Hindlimb muscle (tissue), 1 donor: ENCODE measurements around the gene ZSWIM8. TPM values are rescaled to one million over a fixed set of nuclear protein-coding genes. Genes with fewer than 3 reads are reported as not detected.
A peak's percentile ranks its signal among the peaks of the same experiment; 100 is the strongest.

Experiments
- DNase-seq: peaks from one replicate; pipeline ENCODE4 v3.0.0-alpha.2; 2013
- polyA plus RNA-seq: library from polyadenylated mRNA; unstranded; fragments of 120-200 nt; gene quantifications from one replicate; pipeline ENCODE4 v1.2.1, GENCODE V29; 2013; ENCODE audit not compliant: insufficient read length

Gene ZSWIM8
- polyA plus RNA-seq, 1 donor, result 80.1 TPM

DNA sequence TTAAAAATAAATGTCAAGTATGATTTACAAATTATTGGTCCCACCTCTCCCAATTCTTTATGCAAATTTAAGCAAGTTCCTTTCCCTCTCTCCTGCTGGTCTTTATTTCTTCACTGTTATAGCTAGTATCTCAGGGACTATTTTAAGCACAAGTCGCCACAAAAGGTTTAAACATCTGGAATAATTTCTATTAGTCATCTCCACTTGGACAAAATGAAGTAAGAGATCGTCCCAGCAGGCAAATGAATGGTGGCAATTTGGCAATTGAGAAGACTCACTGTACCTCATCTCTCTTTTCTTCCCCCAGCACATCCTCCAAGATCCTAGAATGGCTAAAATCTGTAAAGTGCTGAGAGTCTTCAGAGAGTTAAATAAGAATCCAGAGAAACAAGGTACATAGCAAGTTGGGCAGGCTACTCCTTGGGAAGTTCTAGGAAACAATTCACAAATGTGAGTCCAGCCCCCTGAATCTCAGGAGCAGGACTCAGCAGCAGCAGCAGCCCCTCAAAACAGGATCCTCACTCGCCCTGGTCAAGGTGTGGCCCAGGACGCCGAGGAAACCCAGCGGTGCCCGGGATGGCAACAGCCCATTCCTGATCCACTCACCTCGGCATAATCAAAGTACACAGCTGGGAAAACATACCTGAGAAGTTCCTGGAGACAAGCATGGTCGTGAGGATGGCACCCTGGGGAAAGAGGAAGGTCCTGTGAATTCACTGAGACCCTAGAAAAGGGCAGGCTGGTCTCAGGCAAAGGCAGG, 56.3 kb downstream of the ZSWIM8 start:
- DNase-seq, result no peak

DNA sequence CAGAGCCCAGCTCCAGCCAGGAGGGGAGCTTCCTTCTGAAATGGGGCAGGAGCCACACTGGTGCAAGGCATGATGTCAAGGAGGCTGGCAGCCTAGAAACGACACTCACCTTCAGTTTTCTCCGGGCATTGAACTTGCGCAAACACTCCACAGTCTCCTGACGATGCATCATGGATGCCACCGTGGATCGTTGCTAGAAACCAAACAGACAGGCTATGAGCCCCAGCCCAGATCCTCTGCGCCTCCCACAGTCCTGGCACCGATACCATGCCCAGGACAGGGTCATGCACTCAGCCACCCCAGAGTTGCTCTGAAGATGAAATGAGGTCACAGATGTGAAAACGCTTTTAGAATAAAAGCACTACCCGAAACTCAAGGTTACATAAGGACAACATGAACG, 56.9 kb downstream of the ZSWIM8 start:
- no peak for DNase-seq

DNA sequence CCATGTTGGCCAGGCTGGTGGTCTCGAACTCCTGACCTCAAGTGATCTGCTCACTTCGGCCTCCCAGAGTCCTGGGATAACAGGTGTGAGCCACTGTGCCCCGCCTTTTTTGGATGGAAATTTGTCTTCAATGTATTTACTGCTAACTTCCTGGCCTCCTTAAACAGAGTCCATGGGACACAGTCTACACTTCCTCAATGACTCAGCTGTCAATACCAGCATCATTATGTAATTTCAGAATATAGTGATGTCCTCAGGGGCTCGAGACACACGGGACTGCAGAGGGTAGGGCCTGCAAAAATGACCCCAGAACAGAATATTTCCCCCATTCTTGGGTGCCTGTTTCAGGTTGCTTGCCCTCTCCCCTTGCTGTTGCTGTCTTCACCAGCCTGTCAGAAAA, 57.9 kb downstream of the ZSWIM8 start:
- no peak for DNase-seq

DNA sequence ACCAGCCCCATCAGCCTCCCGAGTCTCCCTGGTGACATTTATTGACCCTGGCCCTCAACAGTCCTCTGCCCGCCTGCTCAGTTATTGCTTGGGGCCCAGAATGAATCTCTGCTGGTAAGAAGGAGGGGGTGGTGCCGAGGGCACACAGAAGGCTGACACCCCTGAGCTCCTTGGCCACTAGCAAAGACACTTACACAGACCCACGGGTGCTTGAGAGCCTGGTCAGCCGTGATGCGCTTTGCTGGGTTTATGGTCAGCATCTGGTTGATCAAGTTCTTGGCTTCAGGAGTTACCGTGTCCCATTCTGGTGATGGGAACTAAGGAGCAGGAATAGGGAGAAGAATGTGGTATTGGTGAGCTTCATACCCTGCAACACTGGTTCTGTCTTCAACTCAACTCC, 61.6 kb downstream of the ZSWIM8 start:
- no peak for DNase-seq

DNA sequence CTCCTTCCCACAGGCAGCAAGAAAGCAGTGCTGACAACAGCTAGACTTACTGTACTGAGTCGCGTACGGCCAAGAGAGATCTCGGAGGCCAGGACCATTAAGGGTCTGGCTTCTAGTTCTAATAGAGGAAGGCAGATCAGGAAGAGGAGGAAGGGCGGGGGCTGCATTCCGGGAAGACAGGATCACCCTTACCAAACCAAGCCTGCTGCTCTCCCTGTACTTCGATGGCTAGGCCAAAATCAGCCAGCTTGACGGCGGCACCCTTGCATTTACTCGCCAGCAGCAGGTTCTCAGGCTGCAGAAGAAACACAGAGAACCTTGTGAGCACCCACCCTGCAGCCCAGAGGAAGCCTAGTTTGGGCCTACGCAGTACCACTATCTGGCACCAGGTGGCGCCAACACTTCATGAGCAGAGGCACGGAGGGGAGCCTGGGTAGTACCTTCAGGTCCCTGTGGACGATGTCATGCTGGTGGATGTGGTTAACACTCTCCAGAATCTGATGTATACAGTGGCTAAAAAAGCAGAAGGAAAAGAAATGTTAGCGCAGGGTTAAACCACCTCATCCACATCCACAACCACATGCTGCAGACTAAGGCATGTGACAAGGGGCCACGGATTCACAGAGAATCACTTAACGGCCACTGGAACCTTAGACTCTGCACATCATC, 63.5 kb downstream of the ZSWIM8 start:
- peak; percentile 77 for DNase-seq

DNA sequence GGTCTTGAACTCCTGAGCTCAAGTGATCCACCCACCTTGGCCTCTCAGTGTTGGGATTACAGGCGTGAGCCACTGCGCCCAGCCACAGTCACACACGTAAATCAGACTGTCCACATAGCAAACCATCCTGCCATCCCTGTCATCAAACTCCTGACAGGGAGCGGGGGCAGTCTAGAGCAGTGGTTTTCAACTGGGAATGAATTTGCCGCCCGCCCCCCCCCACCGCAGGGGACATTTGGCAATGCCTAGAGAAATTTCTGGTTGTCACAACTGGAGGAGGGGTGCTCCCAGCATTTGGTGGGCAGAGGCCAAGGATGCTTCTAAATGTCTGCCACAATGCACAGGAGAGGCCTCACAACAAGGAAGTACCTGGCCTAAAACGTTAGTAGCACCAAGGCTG, 64.8 kb downstream of the ZSWIM8 start:
- no peak for DNase-seq

DNA sequence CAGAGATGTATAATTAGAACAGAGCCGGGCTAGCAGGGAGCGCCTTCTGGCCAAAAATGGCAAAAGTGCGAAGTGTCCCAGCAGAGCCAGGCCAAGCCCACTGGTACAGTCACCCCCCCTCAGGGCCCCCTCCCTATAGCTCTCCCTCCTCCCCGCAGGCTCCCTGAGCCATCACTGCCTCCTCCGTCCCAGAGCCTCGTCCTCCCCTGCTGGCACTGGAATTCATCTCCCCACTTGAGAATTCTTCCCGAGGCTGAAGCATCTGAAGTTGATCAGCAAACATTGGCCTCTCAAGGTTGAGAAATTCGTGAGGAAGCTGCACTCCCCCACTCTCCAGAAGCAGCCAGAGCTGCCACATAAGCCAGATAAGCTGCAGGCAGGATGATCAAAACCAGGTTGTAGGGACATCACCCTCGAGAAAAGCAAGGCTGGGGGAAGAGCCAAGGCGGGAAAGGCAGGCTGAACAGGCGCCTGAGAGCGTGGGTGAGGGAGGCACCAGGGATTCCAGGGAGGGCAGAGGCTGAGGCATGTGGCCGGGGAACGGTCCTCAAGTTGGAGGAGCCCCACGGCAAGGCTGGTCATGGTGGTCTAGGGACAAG, 65.6 kb downstream of the ZSWIM8 start:
- no peak for DNase-seq

Other genes starting within 250 kb of the ZSWIM8 start
- 19.6 TPM for gene USP54, start 194.3 kb upstream of the ZSWIM8 start, polyA plus RNA-seq
- 768 TPM for gene MYOZ1, start 144.1 kb upstream of the ZSWIM8 start, polyA plus RNA-seq
- 263 TPM for gene SYNPO2L, start 129.6 kb upstream of the ZSWIM8 start, polyA plus RNA-seq
- gene AGAP5, start 87.5 kb upstream of the ZSWIM8 start, polyA plus RNA-seq, result 14.6 TPM
- gene SEC24C, start 41.2 kb upstream of the ZSWIM8 start, polyA plus RNA-seq, result 50.5 TPM
- 30.6 TPM for gene CHCHD1, start 3.6 kb upstream of the ZSWIM8 start, polyA plus RNA-seq
- 20.2 TPM for gene NDST2, start 26.0 kb downstream of the ZSWIM8 start, polyA plus RNA-seq
- 31.5 TPM for gene CAMK2G, start 88.9 kb downstream of the ZSWIM8 start, polyA plus RNA-seq
- 32.5 TPM for gene PLAU, start 125.5 kb downstream of the ZSWIM8 start, polyA plus RNA-seq
- 164 TPM for gene VCL, start 212.5 kb downstream of the ZSWIM8 start, polyA plus RNA-seq